Cardiac muscle cell (in vitro differentiated cells and primary cell): ENCODE measurements around the gene CRMP1. TPM values are rescaled to one million over a fixed set of nuclear protein-coding genes. Genes with fewer than 3 reads are reported as not detected.
A peak's percentile ranks its signal among the peaks of the same experiment; 100 is the strongest.

Experiments
- DNase-seq, 2 donors: peaks; one replicate each; pipeline versions ENCODE4 v3.0.0 to v3.0.0-alpha.2; 2010 to 2017; ENCODE audit warnings: low read depth in 1 of 2, low spot score in 1 of 2
- H3K27ac ChIP-seq: fragments of 200-600 bp; sonication (generic); 2 replicates; pipeline ENCODE4 v1.5.1; 2016
- H3K27me3 ChIP-seq: fragments of 200-600 bp; sonication (generic); 2 replicates; pipeline ENCODE4 v1.6.0; 2016; ENCODE audit warnings: control low read depth
- H3K36me3 ChIP-seq: fragments of 200-600 bp; sonication (generic); 2 replicates; pipeline ENCODE4 v1.5.1; 2016; ENCODE audit warnings: control low read depth
- H3K4me1 ChIP-seq: fragments of 200-600 bp; sonication (generic); 2 replicates; pipeline ENCODE4 v1.8.1; 2017; ENCODE audit warnings: low read depth, mild to moderate bottlenecking, mixed run types
- H3K4me3 ChIP-seq: fragments of 200-600 bp; sonication (generic); 2 replicates; pipeline ENCODE4 v1.5.1; 2016; ENCODE audit warnings: mild to moderate bottlenecking
- H3K9me3 ChIP-seq: fragments of 200-600 bp; sonication (generic); 2 replicates; pipeline ENCODE4 v1.5.1; 2017; ENCODE audit warnings: low read depth, mild to moderate bottlenecking, control low read depth
- polyA plus RNA-seq: library from polyadenylated mRNA; unstranded; fragments of >200 nt; fragmentation: Nextera tagmentation; extraction: Ambion mirVana; gene quantifications from 2 replicates; pipeline ENCODE4 v1.2.1, GENCODE V29; 2016
- total RNA-seq: library from RNA; depleted of rRNA; stranded (reverse); fragments of >200 nt; gene quantifications from 2 replicates; pipeline ENCODE4 v1.2.3, GENCODE V29; 2016
- TF ChIP-seq, protein P1 (sequence below): IDR thresholded peaks from 2 replicates; pipeline ENCODE4 v1.5.1; 2012; ENCODE audit warnings: low read depth, mild to moderate bottlenecking, low read length

Gene CRMP1
- 7.7 and 11.6 TPM in 2 replicates for total RNA-seq
- 9.4 and 11.6 TPM in 2 replicates for polyA plus RNA-seq

- peak; percentile 19 to 72 for DNase-seq
These were observed at the start of gene CRMP1 for GRCh38 chr4:5893004-5893580. Gene CRMP1 (minus strand): TSS chr4:5893086. CDS start chr4:5892969, 117 bp downstream.

DNA sequence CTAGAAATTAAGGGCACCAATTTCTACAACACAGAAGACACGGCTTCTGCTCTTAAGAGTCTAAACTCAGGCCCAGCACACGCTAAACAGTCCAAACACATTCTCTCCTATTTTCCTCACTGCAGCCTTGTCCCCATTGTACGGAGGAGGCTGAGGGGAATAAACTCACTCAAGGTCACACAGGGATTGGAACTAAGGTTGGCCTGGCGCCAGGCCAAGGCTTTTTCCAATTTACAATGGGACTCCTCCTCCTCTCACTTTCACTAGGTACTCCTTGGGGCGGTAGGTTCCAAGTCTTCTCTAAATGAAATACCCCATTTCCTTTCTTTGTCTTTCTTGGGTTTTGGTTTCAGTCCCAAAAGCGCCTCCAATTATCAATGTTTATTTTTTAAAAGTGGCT lies 48.7 kb upstream of the CRMP1 start:
- Histone ChIP-seq H3K4me1 (no peaks in the 10 kb centered on the region), H3K9me3 (no peaks in the 10 kb centered on the region), H3K27ac (no peak overlapping the region), H3K36me3 (no peaks in the 10 kb centered on the region), H3K4me3 (no peak overlapping the region), H3K27me3 (no peaks in the 10 kb centered on the region)
- TF ChIP-seq, protein P1, sequence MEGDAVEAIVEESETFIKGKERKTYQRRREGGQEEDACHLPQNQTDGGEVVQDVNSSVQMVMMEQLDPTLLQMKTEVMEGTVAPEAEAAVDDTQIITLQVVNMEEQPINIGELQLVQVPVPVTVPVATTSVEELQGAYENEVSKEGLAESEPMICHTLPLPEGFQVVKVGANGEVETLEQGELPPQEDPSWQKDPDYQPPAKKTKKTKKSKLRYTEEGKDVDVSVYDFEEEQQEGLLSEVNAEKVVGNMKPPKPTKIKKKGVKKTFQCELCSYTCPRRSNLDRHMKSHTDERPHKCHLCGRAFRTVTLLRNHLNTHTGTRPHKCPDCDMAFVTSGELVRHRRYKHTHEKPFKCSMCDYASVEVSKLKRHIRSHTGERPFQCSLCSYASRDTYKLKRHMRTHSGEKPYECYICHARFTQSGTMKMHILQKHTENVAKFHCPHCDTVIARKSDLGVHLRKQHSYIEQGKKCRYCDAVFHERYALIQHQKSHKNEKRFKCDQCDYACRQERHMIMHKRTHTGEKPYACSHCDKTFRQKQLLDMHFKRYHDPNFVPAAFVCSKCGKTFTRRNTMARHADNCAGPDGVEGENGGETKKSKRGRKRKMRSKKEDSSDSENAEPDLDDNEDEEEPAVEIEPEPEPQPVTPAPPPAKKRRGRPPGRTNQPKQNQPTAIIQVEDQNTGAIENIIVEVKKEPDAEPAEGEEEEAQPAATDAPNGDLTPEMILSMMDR: no peak
- DNase-seq: no peak

More at GRCh38 chr4:5893004-5893580, at the start of gene CRMP1:
- no peak within 1 kb of the TSS for H3K4me3 ChIP-seq
- H3K27ac ChIP-seq: no peak within 1 kb of the TSS
- TF ChIP-seq, protein P1: no peak
- no peaks in the 10 kb centered on the region for H3K9me3 ChIP-seq
- H3K27me3 ChIP-seq: peaks cover 91% of the 10 kb centered on the region
- no peaks in the 10 kb centered on the region for H3K4me1 ChIP-seq
- H3K36me3 ChIP-seq: no peaks in the 10 kb centered on the region

- Histone ChIP-seq H3K4me3 (no peak overlapping the region), H3K9me3 (no peaks in the 10 kb centered on the region), H3K27me3 (no peaks in the 10 kb centered on the region), H3K36me3 (no peaks in the 10 kb centered on the region), H3K4me1 (no peaks in the 10 kb centered on the region), H3K27ac (no peak overlapping the region)
- TF ChIP-seq, protein P1: no peak
- DNase-seq: peak; percentile 41 to 46
These were observed 47.8 kb upstream of the CRMP1 start for GRCh38 chr4:5940470-5941203.

DNA sequence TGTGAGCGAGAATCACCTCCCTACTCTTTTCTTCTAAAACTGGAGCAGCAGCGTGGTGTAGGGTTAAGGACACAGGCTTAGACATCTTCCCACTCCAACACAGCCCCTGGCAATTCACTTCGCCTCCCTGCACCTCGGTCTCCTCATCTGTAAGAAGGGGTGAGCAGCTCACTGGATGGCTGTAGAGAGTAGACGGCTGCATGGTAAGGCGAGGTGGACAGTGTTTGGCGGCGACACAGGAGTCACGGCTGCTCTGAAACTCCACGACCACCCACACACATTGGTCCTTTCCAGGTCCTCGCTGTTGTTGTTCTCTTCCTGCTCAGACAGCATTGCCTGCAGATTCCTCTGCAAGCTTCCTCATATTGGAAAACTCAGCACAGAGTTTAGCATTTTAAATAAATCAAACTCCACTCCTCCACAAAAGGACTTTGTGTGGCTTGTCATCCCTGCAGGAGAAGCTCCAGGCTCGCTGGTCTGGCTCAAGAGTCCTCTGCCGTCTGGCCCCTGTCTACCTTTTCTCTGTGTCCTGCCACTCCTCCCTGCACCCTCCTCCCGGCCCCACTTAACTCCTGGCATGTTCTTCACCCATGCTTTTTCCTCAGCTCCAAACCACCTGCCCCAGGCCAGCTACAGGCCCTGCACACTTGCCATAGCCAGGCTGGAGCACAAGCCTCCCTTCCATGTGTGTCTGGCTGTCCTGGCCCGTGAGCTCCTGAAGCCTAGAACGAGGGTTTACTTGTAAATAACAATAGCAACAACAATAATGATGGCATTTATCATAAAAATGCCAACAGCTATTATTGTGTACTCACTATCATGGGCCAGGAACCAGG lies 41.3 kb upstream of the CRMP1 start:
- H3K36me3 ChIP-seq: no peaks in the 10 kb centered on the region
- no peaks in the 10 kb centered on the region for H3K27me3 ChIP-seq
- H3K4me1 ChIP-seq: no peaks in the 10 kb centered on the region
- no peak overlapping the region for H3K27ac ChIP-seq
- TF ChIP-seq, protein P1: no peak
- DNase-seq: no peak
- H3K9me3 ChIP-seq: no peaks in the 10 kb centered on the region
- no peak overlapping the region for H3K4me3 ChIP-seq

GRCh38 chr4:5933116-5933515 lies 40.2 kb upstream of the CRMP1 start:
- no peaks in the 10 kb centered on the region for H3K9me3 ChIP-seq
- no peak for DNase-seq
- no peaks in the 10 kb centered on the region for H3K36me3 ChIP-seq
- H3K4me1 ChIP-seq: no peaks in the 10 kb centered on the region
- TF ChIP-seq, protein P1: no peak
- H3K27ac ChIP-seq: no peak overlapping the region
- no peaks in the 10 kb centered on the region for H3K27me3 ChIP-seq
- no peak overlapping the region for H3K4me3 ChIP-seq
